ENCODE measurements around the gene CASK.
"Not testable (repeated sequence)": the region's sequence is repeated elsewhere in the genome, so short reads cannot be mapped to it uniquely, and the experiment has no call there.

CASK gene

DNA sequence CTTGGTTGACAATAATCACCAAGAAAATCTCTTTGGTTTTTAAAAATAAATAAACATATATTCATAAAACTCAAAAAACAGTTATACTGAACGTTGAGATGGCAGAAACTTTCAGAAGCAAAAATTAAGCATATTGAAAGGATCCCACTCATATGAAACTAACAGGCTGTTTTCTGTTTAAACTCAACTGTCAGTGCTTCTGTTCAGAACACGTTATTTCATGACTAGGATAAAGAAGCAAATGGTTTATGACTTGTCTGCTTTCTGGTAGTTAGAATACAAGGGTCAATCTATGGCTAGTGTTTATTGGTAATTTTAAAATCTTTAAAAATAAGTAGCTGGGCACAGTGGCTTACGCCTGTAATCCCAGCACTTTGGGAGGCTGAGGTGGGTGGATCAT lies 195.2 kb downstream of the CASK start:
- TF ChIP-seq, protein P1, sequence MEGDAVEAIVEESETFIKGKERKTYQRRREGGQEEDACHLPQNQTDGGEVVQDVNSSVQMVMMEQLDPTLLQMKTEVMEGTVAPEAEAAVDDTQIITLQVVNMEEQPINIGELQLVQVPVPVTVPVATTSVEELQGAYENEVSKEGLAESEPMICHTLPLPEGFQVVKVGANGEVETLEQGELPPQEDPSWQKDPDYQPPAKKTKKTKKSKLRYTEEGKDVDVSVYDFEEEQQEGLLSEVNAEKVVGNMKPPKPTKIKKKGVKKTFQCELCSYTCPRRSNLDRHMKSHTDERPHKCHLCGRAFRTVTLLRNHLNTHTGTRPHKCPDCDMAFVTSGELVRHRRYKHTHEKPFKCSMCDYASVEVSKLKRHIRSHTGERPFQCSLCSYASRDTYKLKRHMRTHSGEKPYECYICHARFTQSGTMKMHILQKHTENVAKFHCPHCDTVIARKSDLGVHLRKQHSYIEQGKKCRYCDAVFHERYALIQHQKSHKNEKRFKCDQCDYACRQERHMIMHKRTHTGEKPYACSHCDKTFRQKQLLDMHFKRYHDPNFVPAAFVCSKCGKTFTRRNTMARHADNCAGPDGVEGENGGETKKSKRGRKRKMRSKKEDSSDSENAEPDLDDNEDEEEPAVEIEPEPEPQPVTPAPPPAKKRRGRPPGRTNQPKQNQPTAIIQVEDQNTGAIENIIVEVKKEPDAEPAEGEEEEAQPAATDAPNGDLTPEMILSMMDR (conservative IDR thresholded peaks at IDR 0.05; ENCODE audit: low read depth, low read length) = no peak

DNA sequence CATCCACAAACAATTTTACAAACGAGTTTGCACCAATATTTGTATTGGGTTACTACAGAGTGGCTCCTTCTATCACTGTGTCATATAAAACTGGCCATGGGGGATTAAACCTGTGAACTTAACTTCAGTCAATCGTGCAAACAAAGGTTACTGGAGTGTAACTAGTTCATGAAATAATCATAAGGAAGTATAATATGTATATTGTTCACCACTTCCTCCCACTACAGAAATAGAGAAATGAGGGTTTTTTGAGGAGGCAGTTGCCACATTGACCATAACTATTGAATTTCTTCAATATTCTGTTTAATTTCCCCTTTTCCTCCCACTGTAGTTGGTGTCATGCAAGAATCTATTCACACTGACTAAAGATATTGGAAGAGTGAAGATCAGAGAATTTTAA lies 199.5 kb downstream of the CASK start, which contains the start of gene GPR82:
Gene GPR82 (plus strand): TSS at position 356 of the 400 bp plus-strand sequence. CDS start 2,846 bp downstream, outside the sequence.
- DNase-seq (ENCODE audit: low read depth) = no peak
- no peak within 1 kb of the TSS for H3K4me3 ChIP-seq (ENCODE audit: low read length)
- TF ChIP-seq, protein P1 (conservative IDR thresholded peaks at IDR 0.05; ENCODE audit: low read depth, low read length) = no peak

More for the DNA sequence above, 195.2 kb downstream of the CASK start:
- no peak for DNase-seq (ENCODE audit: low read depth)
- no peak overlapping the region for H3K4me3 ChIP-seq (ENCODE audit: low read length)

DNA sequence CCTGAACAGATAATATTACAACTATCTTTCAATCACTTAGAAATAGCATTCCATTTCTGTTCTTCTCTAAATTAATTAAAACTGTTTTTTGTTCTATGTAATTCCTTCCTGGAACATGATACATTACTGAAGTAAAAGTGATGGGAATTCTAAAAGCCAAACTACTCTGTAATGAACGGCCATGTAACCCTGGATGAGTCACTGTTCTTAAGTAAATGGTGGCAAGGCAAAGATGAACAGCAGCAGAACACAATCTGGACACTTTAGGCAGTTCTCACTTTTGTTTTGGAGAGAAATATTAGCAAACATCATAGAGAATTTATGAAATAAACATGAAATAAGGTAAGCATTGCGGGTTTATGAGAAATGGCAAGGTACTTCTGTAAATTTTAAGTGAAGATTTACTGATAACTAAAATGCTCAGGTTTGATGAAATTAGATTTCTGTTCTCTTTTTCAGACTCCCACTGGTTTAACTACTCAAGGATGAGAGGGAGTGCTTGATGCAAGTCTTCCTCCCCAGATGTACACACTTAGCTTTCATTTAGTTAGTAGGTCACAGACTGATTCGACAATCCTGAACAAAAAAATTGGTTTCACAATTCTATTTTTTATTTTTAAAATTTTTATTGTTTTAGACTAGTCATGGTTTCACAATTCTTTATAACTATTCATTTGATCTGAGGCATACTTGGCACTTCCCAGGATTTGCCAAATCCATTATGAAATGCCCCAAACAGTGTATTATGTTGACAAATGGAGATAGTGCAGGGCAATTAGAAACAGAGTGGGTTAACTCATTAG lies 200.3 kb downstream of the CASK start:
- DNase-seq (ENCODE audit: low read depth) = no peak
- no peak overlapping the region for H3K4me3 ChIP-seq (ENCODE audit: low read length)
- TF ChIP-seq, protein P1 (conservative IDR thresholded peaks at IDR 0.05; ENCODE audit: low read depth, low read length) = no peak

DNA sequence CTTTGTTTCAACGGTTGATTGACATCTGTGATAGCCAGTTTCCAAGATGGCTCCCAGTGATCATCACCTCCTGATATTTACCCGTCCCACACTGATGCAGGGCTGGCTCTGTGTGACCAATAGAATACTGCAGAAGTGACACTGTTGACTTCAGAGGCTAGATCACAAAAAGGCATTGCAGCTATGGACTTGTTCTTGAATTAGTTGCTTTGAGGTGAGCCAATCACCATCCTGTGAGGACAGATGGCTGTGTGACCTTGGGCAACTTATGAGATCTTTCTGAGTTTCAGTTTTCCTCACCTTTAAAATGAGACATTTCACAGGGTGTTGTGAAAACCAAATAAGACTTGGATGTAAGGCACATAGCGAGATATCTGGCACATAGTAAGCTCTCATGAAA lies 201.1 kb downstream of the CASK start:
- no peak for DNase-seq (ENCODE audit: low read depth)
- H3K4me3 ChIP-seq (ENCODE audit: low read length) = no peak overlapping the region
- TF ChIP-seq, protein P1 (conservative IDR thresholded peaks at IDR 0.05; ENCODE audit: low read depth, low read length) = no peak

DNA sequence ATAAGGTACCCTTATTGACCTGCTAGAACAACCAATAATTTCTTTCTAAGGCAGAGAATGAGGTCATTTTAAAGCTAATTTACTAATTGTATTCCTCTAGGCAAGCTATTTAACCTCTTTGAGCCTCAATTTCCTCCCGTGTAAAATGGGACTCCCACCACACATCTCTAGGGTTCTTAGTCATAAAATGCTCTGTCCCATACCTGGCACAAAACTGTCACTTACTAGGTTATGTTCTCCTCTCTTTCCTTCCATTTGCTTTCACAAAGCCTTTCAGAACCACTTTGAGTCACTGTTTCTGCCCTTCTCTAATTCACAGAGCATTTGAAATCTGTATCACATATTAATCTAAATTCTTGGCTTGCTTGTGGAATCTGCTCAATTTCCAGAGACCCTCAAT lies 201.8 kb downstream of the CASK start:
- no peak overlapping the region for H3K4me3 ChIP-seq (ENCODE audit: low read length)
- TF ChIP-seq, protein P1 (conservative IDR thresholded peaks at IDR 0.05; ENCODE audit: low read depth, low read length) = no peak
- DNase-seq (ENCODE audit: low read depth) = no peak

DNA sequence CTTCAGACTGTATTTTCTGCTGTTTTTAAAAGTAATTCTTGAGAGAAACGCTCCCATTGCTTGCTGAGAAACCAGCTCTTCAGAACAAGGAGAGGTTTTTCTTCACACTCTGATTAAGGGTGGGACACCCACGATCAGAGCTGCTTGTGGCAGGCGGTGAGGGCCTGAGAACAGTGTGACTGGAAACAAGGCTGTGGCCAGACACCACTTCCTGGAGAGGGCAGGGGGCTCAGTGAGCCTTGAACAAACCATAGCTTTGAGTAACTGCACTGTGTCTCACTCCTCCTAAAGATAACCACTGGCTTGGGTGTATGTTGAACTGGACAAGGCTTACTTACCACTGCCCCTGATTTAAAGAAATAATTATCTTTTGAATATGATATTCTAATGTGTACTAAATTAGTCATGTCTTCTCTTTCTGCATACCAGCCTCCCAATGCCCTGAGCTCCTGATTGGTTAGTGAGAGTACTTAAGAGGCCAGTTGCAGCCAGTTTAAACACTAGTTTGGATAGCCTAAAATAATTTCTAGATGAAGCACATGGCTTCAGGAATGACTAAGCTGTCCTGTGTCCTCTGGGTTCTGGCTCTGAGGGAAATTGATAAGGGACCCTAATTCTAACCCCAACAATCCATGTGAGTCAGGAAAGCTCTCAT lies 203.1 kb downstream of the CASK start:
- TF ChIP-seq, protein P1 (conservative IDR thresholded peaks at IDR 0.05; ENCODE audit: low read depth, low read length) = no peak
- no peak for DNase-seq (ENCODE audit: low read depth)
- no peak overlapping the region for H3K4me3 ChIP-seq (ENCODE audit: low read length)

DNA sequence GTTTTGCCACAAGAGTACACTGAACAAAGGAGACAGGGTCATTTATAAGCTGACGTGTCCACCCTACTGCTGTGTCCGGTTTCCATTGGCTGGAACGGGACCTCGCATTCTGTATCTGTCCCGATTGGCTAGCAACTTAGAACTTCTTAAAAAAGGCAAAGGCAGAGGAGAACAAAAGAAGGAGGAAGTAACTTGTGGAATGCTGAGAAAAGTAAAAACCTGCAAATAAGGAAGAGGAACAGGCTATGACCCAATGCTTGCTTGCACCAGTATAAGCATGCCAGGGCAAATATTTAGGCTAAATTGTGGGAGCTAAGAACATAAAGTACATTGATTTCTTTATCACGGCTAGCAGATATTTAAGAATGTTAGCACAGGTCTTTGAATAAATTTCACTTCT lies 203.7 kb downstream of the CASK start:
- not testable (repeated sequence) for DNase-seq (ENCODE audit: low read depth); H3K4me3 ChIP-seq (ENCODE audit: low read length)

Measured in retinal pigment epithelial cell (primary cell).